ENCODE measurements around the gene FNBP1.
"Not testable (repeated sequence)": the region's sequence is repeated elsewhere in the genome, so short reads cannot be mapped to it uniquely, and the experiment has no call there.

Gene FNBP1

GRCh38 chr9:129989740-129990139 lies 53.2 kb downstream of the FNBP1 start:
- no peak for FAIRE-seq

DNA sequence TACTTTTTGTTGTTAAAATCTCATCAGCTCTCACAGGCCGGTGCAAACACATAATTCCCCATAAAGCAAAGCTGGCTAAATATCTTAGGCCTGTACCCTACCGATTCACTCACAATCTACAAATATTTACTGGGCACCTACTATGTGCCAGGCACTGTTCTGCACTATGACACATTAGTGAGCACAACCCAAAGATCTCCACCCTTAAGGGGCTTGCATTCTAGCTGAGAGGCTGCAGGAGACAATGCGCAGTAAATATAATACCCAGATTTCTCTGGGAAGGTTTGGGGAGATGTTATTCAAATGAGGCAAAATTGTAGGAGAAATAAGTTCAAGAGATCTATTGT lies 53.7 kb downstream of the FNBP1 start:
- no peak for FAIRE-seq

GRCh38 chr9:129988607-129989361 lies 54.2 kb downstream of the FNBP1 start:
- no peak for FAIRE-seq

GRCh38 chr9:129987941-129988340 lies 55.0 kb downstream of the FNBP1 start:
- no peak for FAIRE-seq

- FAIRE-seq = no peak
Measured at GRCh38 chr9:129987047-129987446, 55.9 kb downstream of the FNBP1 start.

- not testable (repeated sequence) for FAIRE-seq
Measured at GRCh38 chr9:129984589-129984988, 58.4 kb downstream of the FNBP1 start.

GRCh38 chr9:129983891-129984290 lies 59.1 kb downstream of the FNBP1 start:
- FAIRE-seq = no peak

DNA sequence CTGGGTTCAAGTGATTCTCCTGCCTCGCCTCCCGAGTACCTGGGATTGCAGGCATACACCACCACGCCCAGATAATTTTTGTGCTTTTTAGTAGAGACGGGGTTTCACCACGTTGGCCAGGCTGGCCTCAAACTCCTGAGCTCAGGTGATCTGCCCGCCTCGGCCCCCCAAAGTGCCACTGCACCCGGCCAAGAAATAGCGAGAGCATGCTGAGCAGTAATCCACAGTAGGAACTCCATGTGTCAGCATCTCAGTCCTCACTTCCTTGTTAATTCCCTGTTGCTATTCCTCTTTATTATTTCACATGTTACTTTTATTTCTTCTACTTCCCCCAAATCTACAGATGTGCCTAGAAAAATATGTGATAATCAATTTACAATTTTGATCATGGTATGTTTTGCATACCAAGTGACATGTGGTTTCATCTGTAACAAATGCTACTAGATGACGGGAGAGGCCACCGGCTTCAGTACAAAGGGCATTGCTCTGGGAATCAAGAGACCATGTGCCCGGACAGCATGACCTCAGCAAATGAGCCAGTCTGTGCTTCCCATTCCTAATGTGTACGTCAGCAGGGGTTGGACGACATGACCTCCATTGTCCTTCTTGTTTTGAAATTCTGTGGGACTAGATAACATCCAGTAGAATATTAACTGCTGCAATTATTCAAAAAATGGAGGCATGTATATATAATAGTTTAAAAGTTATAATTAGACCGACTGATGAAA lies 61.6 kb downstream of the FNBP1 start:
- FAIRE-seq = no peak

DNA sequence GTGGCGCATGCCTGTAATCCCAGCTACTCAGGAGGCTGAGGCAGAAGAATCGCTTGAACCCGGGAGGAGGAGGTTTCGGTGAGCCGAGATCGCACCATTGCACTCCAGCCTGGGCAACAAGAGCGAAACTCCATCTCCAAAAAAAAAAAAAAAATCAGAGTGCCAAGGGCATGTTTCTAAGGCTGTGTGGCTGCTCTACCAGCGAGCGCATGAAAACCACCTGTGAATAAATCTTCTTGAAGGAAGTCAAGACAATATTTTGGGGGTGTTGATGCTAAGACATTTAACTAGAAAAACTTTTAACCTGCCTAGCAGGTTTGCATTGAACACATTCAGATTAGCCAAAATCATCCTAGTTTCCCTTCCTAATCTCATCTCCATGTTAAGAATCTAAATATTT lies 62.8 kb downstream of the FNBP1 start:
- FAIRE-seq = not testable (repeated sequence)

- no peak for FAIRE-seq
Measured at GRCh38 chr9:129979071-129979745, 63.8 kb downstream of the FNBP1 start.

GRCh38 chr9:129972816-129973215 lies 70.2 kb downstream of the FNBP1 start:
- no peak for FAIRE-seq

DNA sequence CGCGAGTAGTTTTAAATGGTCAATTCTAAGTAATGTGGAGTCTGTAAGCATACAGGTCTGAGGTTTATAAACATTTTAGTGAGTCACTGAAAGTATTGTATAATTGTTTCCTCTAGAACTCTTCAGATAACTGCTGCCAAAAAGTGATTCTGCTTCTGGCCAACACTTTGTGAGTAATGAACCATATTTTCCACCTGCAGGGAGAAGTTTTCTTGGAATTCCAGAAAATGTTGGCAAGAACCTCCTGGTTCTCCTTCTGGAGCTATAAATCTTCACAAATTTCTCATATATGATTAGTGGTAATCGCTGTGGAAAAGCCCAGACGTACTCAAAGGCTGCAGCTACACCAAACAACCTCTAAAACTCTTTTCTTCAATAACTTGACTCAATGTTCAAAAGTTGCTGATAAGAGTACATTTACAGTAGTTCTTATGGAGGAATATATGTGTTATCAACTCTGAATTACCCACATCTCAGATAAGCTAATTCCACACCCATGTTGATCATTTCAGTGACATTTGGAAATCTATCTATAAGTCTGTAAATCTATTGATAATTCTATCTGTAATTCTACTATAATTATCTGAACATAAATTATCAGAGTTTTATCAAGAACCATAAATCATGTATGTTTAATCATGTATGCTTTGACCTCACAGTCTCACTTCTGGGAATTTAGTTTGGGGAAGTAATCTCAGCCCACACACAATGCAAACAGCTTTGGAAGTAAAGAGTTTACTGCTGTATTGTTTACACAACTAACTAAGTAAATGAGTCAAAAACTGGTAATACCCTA lies 74.1 kb downstream of the FNBP1 start:
- FAIRE-seq = no peak

DNA sequence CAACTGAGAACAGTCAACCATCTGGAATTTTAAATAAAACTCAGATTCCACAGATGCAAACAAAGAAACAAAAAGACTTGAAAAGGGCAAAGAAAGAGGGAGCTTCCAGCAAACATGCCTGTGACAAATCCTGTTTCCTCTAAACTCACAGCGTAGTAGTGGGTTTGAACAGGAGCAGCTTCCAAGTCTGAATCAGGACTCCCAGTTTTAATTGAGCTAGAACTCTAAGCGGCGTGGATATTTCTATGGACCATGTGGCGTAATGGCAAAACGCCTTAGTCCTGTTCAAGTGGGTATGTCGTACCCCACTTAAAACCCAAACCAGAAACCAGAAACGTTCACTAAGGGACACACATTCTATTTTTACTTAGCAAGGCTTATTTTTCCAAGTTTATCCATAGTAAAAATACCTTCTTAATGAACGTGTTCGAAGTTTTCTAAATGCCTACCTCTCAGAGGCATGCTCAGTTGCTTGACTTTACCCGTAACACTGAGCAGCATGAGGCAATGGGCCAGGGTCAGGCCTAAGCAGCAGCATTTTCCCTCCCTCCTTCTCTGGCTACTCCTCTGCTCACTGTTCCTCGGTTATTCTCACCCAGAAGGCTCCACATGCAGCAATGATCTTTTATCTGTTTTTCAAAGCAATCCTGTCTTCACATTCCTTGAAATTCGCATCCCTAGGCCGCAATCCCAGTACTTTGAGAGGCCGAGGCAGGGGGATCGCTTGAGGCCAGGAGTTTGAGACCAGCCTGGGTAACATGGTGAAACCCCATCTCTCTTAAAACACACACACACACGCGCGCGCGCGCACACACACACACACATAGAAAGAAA lies 77.9 kb downstream of the FNBP1 start:
- no peak for FAIRE-seq

GRCh38 chr9:129962889-129963703 lies 79.9 kb downstream of the FNBP1 start:
- FAIRE-seq = no peak

GRCh38 chr9:129962451-129962864 lies 80.5 kb downstream of the FNBP1 start:
- FAIRE-seq = no peak

- no peak for FAIRE-seq
Measured at GRCh38 chr9:129958796-129959195, 84.2 kb downstream of the FNBP1 start.

DNA sequence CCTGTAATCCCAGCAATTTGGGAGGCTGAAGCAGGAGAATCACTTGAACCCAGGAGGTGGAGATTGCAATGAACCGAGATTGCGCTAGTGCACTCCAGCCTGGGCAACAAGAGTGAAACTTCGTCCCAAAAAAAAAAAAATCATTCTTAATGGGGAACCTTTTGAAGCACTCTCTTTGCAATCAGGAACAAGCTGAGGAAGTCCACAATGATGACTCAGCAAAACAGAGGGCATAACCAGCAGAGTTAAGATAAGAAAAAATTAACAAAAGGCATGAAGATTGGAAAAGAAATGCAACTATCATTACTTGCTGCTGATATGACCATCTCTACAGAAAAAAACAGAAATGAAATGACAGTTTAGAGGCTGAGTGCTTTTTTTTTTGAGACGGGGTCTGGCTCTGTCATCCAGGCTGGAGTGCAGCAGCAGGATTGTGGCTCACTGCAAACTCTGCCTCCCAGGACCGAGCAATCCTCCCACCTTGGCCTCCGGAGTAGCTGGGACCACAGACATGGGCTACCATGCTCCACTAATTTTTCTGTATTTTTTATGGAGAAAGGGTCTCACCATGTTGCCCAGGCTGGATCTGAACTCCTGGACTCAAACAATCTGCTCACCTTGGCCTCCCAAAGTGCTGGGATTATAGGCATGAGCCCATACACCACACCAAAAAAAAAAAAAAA lies 88.0 kb downstream of the FNBP1 start:
- no peak for FAIRE-seq

- FAIRE-seq = no peak
Measured at GRCh38 chr9:129953736-129954135, 89.3 kb downstream of the FNBP1 start.

DNA sequence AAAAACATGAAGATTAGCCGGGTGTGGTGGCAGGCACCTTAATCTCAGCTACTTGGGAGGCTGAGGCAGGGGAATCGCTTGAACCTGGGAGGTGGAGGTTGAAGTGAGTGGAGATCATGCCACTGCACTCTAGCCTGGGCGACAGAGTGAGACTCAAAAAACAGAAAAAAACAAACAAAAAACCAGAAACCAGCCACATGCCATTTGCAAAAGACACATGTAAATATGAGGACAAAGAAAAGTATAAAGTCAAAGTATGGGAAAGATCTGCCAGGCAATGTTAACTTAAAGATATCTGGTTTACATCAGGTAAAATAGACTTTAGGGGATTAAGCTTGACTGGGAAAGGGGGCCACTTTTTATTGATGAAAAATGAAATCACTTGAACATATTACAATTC lies 90.7 kb downstream of the FNBP1 start:
- no peak for FAIRE-seq

GRCh38 chr9:129949821-129950220 lies 93.2 kb downstream of the FNBP1 start:
- FAIRE-seq = no peak

- not testable (repeated sequence) for FAIRE-seq
Measured at GRCh38 chr9:129948626-129949025, 94.4 kb downstream of the FNBP1 start.

Data from A204.1 (cell line).